Lower lobe of right lung (tissue), 2 donors: ENCODE data around the gene COX7C. TPM values are rescaled to one million over a fixed set of nuclear protein-coding genes. Genes with fewer than 3 reads are reported as not detected.

Experiments
- ATAC-seq, 2 donors: fragments of 200-7000 bp; cut with Tn5 transposase; one replicate each; pipeline ENCODE4 v1.9.1; 2020 to 2022; ENCODE audit warnings: mild to moderate bottlenecking in 2 of 2, moderate library complexity in 2 of 2
- DNase-seq: peaks from one replicate; pipeline ENCODE4 v3.0.0-alpha.2; 2020
- H3K27ac ChIP-seq: fragments of 200-600 bp; one replicate; pipeline ENCODE4 v1.8.0; 2022
- H3K27me3 ChIP-seq: fragments of 200-600 bp; one replicate; pipeline ENCODE4 v1.8.0; 2022; ENCODE audit warnings: low read depth
- H3K36me3 ChIP-seq: fragments of 200-600 bp; one replicate; pipeline ENCODE4 v1.8.0; 2022; ENCODE audit warnings: mild to moderate bottlenecking
- H3K4me1 ChIP-seq: fragments of 200-600 bp; one replicate; pipeline ENCODE4 v1.8.0; 2022
- H3K4me3 ChIP-seq: fragments of 200-600 bp; one replicate; pipeline ENCODE4 v1.8.0; 2022; ENCODE audit warnings: mild to moderate bottlenecking
- H3K9me3 ChIP-seq: fragments of 200-600 bp; one replicate; pipeline ENCODE4 v1.8.0; 2022
- intact Hi-C: fragments of 100-400 bp; cut with DNase I; formaldehyde crosslinking; loops from one replicate; pipeline ENCODE4 v1.11.0; 2022
- total RNA-seq: library from RNA; stranded (reverse); fragmentation: NEBNext Ultra II Directional; extraction: Animal tissue kit (Norgen Biotek cat#: 25700); gene quantifications from one replicate; pipeline ENCODE4 v1.2.1, GENCODE V29; 2021
- TF ChIP-seq, protein P1 (sequence below): fragments of 200-600 bp; IDR thresholded peaks from one replicate; pipeline ENCODE4 v1.8.0; 2022; ENCODE audit warnings: antibody characterized with exemption, mild to moderate bottlenecking
- donor health status: DM: no; HTN: yes; CAD: no; lungs with severe emphysema.

The COX7C gene
- total RNA-seq, 1 donor from 2014 or later, result 368 TPM

DNA sequence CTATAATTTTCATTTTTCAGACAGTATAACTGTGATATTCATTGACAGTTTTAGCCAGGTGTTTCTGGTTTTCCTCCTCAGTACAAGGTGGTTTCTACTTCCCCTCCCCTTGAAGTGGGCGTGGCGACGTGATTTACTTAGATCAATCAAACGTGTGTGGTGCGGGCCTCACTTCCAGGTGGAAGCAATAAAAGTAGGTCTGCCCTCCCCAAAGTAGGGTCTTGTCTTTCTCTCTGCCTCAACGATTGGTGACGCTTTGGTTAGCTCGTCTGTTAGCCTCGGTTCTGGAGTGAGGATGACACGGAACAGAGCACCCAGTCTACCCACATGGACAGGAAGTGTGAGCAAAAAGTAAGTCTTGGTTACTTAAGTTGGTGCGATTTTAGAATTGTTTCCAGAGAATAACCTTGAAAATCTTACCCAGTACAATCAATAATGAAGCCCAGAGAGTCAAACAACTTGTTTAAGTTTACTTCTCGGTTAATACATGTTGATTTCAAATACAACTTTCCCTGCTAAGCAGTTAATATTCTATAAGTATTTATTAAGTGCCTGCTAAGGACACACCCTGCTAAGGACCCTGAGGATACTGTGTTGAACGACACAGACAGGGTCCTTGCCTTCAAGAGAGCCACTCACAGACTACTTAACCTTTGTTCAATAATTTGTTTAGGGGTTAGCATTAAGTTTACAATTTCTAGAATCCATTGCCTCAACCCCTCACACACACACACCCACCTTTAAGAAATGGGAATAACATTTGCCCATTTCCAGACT lies 48.4 kb downstream of the COX7C start:
- Histone ChIP-seq H3K4me3 (no peak overlapping the region), H3K27me3 (no peaks in the 10 kb centered on the region), H3K9me3 (no peaks in the 10 kb centered on the region), H3K36me3 (no peaks in the 10 kb centered on the region), H3K27ac (no peak overlapping the region), H3K4me1 (no peaks in the 10 kb centered on the region)
- ATAC-seq, result no peak
- DNase-seq, result no peak
- TF ChIP-seq, protein P1, sequence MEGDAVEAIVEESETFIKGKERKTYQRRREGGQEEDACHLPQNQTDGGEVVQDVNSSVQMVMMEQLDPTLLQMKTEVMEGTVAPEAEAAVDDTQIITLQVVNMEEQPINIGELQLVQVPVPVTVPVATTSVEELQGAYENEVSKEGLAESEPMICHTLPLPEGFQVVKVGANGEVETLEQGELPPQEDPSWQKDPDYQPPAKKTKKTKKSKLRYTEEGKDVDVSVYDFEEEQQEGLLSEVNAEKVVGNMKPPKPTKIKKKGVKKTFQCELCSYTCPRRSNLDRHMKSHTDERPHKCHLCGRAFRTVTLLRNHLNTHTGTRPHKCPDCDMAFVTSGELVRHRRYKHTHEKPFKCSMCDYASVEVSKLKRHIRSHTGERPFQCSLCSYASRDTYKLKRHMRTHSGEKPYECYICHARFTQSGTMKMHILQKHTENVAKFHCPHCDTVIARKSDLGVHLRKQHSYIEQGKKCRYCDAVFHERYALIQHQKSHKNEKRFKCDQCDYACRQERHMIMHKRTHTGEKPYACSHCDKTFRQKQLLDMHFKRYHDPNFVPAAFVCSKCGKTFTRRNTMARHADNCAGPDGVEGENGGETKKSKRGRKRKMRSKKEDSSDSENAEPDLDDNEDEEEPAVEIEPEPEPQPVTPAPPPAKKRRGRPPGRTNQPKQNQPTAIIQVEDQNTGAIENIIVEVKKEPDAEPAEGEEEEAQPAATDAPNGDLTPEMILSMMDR, result no peak
- intact Hi-C loops, result no loop called here

DNA sequence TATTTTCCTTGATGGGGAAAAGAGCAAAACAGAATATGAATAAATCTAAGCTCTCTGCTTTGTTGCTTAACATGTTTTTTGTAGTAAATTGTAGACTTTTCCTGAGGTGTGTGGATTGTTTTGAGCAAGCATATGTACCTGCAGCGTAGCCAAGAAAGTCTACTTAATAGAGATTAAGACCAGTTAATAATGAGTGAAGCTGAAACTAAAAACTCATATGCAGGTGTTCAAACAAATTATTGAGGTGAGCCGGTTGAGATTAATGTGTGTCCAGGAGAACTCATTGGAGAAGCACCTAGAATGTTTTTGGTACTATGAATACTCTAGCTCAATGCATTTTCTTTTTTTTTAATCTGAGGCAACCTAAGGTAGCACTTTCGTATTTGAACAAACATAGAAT lies 49.2 kb downstream of the COX7C start:
- Histone ChIP-seq H3K9me3 (no peaks in the 10 kb centered on the region), H3K4me1 (no peaks in the 10 kb centered on the region), H3K27ac (no peak overlapping the region), H3K4me3 (no peak overlapping the region), H3K27me3 (no peaks in the 10 kb centered on the region), H3K36me3 (no peaks in the 10 kb centered on the region)
- ATAC-seq, result no peak
- no peak for DNase-seq
- TF ChIP-seq, protein P1, result no peak
- intact Hi-C loops, result no loop called here
